SU-DHL-6 (cell line): ENCODE measurements around the gene LAYN.

ENCODE experiments used
- H2AFZ ChIP-seq: fragments of 200-600 bp; sonication (generic); 2 replicates; pipeline ENCODE4 v1.6.1; 2014; ENCODE audit warnings: low read depth, mild to moderate bottlenecking, moderate library complexity, mixed read lengths, antibody characterized with exemption, low read length; ENCODE audit not compliant: severe bottlenecking
- H3F3A ChIP-seq: fragments of 200-600 bp; shearing (Covaris generic); 2 replicates; pipeline ENCODE4 v1.6.0; 2016; ENCODE audit warnings: antibody characterized with exemption, mild to moderate bottlenecking; ENCODE audit not compliant: insufficient read depth
- H3K27ac ChIP-seq: fragments of 200-600 bp; sonication (generic); 2 replicates; pipeline ENCODE4 v1.5.1; 2016; ENCODE audit warnings: low read depth, mild to moderate bottlenecking, low read length, moderate library complexity, mixed read lengths
- H3K27me3 ChIP-seq: fragments of 200-600 bp; sonication (generic), shearing (Covaris generic); 2 replicates; pipeline ENCODE4 v1.6.0; 2014; ENCODE audit warnings: mild to moderate bottlenecking, low read length
- H3K36me3 ChIP-seq: fragments of 200-600 bp; sonication (generic); 2 replicates; pipeline ENCODE4 v1.6.1; 2014; ENCODE audit warnings: mild to moderate bottlenecking, low read length, mixed read lengths
- H3K4me2 ChIP-seq: fragments of 300-600, 200-600 bp; shearing (Covaris generic), sonication (generic); 2 replicates; pipeline ENCODE4 v1.6.0; 2014; ENCODE audit warnings: low read length, low read depth, mild to moderate bottlenecking; ENCODE audit not compliant: poor library complexity, severe bottlenecking
- H3K4me3 ChIP-seq: fragments of 200-600 bp; sonication (generic); 2 replicates; pipeline ENCODE4 v1.5.1; 2014; ENCODE audit warnings: antibody characterized with exemption, low read length, mild to moderate bottlenecking, mixed read lengths; ENCODE audit not compliant: insufficient read depth, poor library complexity, severe bottlenecking
- H3K79me2 ChIP-seq: fragments of 200-600 bp; sonication (generic); 2 replicates; pipeline ENCODE4 v1.6.1; 2014; ENCODE audit warnings: mild to moderate bottlenecking, low read length, moderate library complexity; ENCODE audit not compliant: insufficient read depth
- H3K9ac ChIP-seq: fragments of 200-600 bp; sonication (generic); 2 replicates; pipeline ENCODE4 v1.7.0; 2014; ENCODE audit warnings: mild to moderate bottlenecking, low read length
- H3K9me2 ChIP-seq: fragments of 200-600 bp; sonication (generic); replicated peaks from 2 replicates; pipeline ENCODE4 v1.6.1; 2014; ENCODE audit warnings: low read length; ENCODE audit not compliant: insufficient read depth
- H3K9me3 ChIP-seq: fragments of 200-600 bp; sonication (generic); 2 replicates; pipeline ENCODE4 v1.6.1; 2014; ENCODE audit warnings: low read length, mixed read lengths; ENCODE audit not compliant: insufficient read depth
- H4K20me1 ChIP-seq: fragments of 200-600 bp; sonication (generic); 2 replicates; pipeline ENCODE4 v1.6.1; 2014; ENCODE audit warnings: low read depth, mild to moderate bottlenecking, antibody characterized with exemption, low read length, moderate library complexity, mixed read lengths
- EZH2phosphoT487 ChIP-seq: fragments of 200-600 bp; sonication (generic), shearing (Covaris generic); conservative IDR thresholded peaks from 2 replicates; pipeline ENCODE4 v1.6.1; 2018; ENCODE audit warnings: mild to moderate bottlenecking, antibody characterized with exemption, low read length, moderate library complexity, mixed read lengths
- TF ChIP-seq, protein P1 (sequence below): fragments of 200-600 bp; sonication (generic); IDR thresholded peaks from one replicate; pipeline ENCODE4 v1.5.1; 2017; ENCODE audit warnings: antibody characterized with exemption, mild to moderate bottlenecking, low read length, moderate library complexity; ENCODE audit not compliant: insufficient read depth, poor library complexity, severe bottlenecking

LAYN gene

DNA sequence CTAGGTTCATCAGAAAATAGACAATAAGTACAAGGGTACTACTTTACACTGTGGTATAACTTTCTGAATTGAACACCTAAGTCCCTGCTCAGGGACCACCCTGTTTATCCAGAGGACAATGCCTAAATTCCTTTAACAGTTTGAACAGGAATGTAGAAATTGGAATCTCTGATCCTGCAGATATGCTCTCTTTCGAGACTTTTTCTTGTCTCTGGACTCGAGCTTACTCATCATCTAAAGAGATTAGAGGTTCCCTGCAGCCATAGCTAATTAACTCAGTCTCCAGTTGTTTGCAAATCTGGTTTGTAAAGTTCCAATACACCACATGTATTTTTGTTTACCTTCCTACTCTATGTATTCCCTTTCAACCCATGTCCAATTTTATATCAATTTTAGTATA is 24.9 kb upstream of the LAYN start:
- Histone ChIP-seq H3F3A (no peaks in the 10 kb centered on the region), H3K9ac (no peak overlapping the region), H3K4me3 (no peak overlapping the region), H3K4me2 (no peak overlapping the region), H3K27me3 (no peaks in the 10 kb centered on the region), H4K20me1 (no peaks in the 10 kb centered on the region), H3K27ac (no peak overlapping the region), H3K9me3 (no peaks in the 10 kb centered on the region), H3K36me3 (no peaks in the 10 kb centered on the region), H3K79me2 (no peaks in the 10 kb centered on the region), H3K9me2 (no peaks in the 10 kb centered on the region), H2AFZ (no peak overlapping the region)
- TF ChIP-seq EZH2phosphoT487 = no peak
- TF ChIP-seq, protein P1, sequence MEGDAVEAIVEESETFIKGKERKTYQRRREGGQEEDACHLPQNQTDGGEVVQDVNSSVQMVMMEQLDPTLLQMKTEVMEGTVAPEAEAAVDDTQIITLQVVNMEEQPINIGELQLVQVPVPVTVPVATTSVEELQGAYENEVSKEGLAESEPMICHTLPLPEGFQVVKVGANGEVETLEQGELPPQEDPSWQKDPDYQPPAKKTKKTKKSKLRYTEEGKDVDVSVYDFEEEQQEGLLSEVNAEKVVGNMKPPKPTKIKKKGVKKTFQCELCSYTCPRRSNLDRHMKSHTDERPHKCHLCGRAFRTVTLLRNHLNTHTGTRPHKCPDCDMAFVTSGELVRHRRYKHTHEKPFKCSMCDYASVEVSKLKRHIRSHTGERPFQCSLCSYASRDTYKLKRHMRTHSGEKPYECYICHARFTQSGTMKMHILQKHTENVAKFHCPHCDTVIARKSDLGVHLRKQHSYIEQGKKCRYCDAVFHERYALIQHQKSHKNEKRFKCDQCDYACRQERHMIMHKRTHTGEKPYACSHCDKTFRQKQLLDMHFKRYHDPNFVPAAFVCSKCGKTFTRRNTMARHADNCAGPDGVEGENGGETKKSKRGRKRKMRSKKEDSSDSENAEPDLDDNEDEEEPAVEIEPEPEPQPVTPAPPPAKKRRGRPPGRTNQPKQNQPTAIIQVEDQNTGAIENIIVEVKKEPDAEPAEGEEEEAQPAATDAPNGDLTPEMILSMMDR = no peak

DNA sequence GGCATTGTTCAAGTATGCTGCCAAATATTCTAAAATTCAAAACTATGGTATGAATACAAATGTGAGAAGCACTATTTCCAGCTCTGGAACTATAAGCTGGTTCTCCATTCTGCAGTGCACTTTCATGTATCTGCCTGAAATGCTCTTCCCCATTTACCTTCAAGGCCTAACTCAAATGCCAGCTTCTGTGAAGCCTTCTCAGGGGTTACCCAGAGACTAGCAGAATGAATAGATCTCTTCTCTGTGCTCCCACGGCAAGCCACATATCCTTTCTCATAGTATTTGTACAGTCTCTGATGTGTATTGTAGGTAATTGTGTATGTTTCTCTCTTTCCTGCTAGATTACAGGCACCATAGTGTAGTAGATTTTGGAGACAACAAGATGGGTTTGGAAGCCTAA is 21.9 kb upstream of the LAYN start:
- Histone ChIP-seq H3K9ac (no peak overlapping the region), H2AFZ (no peak overlapping the region), H3F3A (no peaks in the 10 kb centered on the region), H3K9me3 (no peaks in the 10 kb centered on the region), H3K4me3 (no peak overlapping the region), H3K27me3 (no peaks in the 10 kb centered on the region), H3K79me2 (no peaks in the 10 kb centered on the region), H3K9me2 (no peaks in the 10 kb centered on the region), H3K36me3 (no peaks in the 10 kb centered on the region), H3K27ac (no peak overlapping the region), H4K20me1 (no peaks in the 10 kb centered on the region), H3K4me2 (no peak overlapping the region)
- TF ChIP-seq, protein P1 = no peak
- TF ChIP-seq EZH2phosphoT487 = no peak

DNA sequence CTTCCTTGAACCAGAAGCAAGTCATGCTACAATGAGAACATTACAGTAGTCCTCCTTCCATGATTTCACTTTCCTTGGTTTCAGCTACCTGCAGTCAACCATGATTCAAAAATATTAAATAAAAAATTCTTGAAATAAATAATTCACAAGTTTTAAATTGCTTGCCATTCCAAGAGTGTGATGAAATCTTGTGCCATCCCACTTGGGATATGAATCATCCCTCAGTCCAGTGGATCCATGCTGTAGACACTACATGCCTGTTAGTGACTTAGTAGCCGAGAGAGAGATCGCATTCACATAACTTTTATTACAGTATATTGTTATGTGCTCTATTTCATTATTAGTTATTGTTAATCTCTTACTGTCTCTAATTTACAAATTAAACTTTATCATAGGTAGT is 20.0 kb upstream of the LAYN start:
- Histone ChIP-seq H3K27ac (no peak overlapping the region), H2AFZ (no peak overlapping the region), H3F3A (no peaks in the 10 kb centered on the region), H3K27me3 (no peaks in the 10 kb centered on the region), H3K9me3 (no peaks in the 10 kb centered on the region), H3K4me2 (no peak overlapping the region), H3K9ac (no peak overlapping the region), H3K9me2 (no peaks in the 10 kb centered on the region), H3K36me3 (no peaks in the 10 kb centered on the region), H4K20me1 (no peaks in the 10 kb centered on the region), H3K79me2 (no peaks in the 10 kb centered on the region), H3K4me3 (no peak overlapping the region)
- no peak for TF ChIP-seq EZH2phosphoT487
- TF ChIP-seq, protein P1 = no peak
